Left lung (tissue), 10 donors: ENCODE results near the gene TTC33. TPM values are rescaled to one million over a fixed set of nuclear protein-coding genes. Genes with fewer than 3 reads are reported as not detected.

Experiments used
- ATAC-seq: fragments of 200-7000 bp; cut with Tn5 transposase; one replicate; pipeline ENCODE4 v1.9.1; 2020; ENCODE audit warnings: moderate library complexity
- DNase-seq, 4 donors: peaks; one replicate each; pipeline ENCODE4 v3.0.0-alpha.2; 2013 to 2020
- H3K27ac ChIP-seq, 2 donors: fragments of 200-600 bp; sonication (generic) in 1 of 2; one replicate each; pipeline versions ENCODE4 v1.5.0 to v1.8.0; 2020 to 2021
- H3K27me3 ChIP-seq, 2 donors: fragments of 200-600 bp; sonication (generic) in 1 of 2; one replicate each; pipeline versions ENCODE4 v1.5.0 to v1.8.0; 2020 to 2021
- H3K36me3 ChIP-seq, 2 donors: fragments of 200-600 bp; sonication (generic) in 1 of 2; one replicate each; pipeline versions ENCODE4 v1.5.0 to v1.8.0; 2020 to 2021
- H3K4me1 ChIP-seq, 2 donors: fragments of 200-600 bp; one replicate each; pipeline ENCODE4 v1.8.0; 2021
- H3K4me3 ChIP-seq, 2 donors: fragments of 200-600 bp; sonication (generic) in 1 of 2; one replicate each; pipeline versions ENCODE4 v1.5.0 to v1.8.0; 2020 to 2021; ENCODE audit warnings: mild to moderate bottlenecking in 1 of 2
- H3K9me3 ChIP-seq, 2 donors: fragments of 200-600 bp; sonication (generic) in 1 of 2; one replicate each; pipeline versions ENCODE4 v1.5.0 to v1.8.0; 2020 to 2021
- CTCF ChIP-seq, 2 donors: fragments of 200-600 bp; sonication (generic) in 1 of 2; IDR thresholded peaks; one replicate each; pipeline versions ENCODE4 v1.5.0 to v1.8.0; 2021; ENCODE audit warnings: antibody characterized with exemption in 2 of 2
- intact Hi-C, 2 donors: fragments of 100-400 bp; cut with DNase I; formaldehyde crosslinking; loops; one replicate each; pipeline versions ENCODE4 v1.11.2 to v1.14.2; 2022
- polyA plus RNA-seq, 6 donors: library from polyadenylated mRNA; unstranded; fragments of 120-200 nt; gene quantifications; one replicate each; pipeline ENCODE4 v1.2.1, GENCODE V29; 2013; ENCODE audit not compliant: insufficient read length in 6 of 6
- total RNA-seq, 2 donors: library from RNA; stranded (reverse); fragmentation: NEBNext Ultra II Directional; extraction: Animal tissue kit (Norgen Biotek cat#: 25700); gene quantifications; one replicate each; pipeline ENCODE4 v1.2.1, GENCODE V29; 2021
- donor health status: DM: no; HTN: yes; CAD: no.
- donor health status: DM: no; HTN: no; CAD: no.

TTC33 gene
- total and polyA plus RNA-seq, 8 donors: 11.1 to 41.0 (median 33.0) TPM

- H3K4me1 ChIP-seq: peaks cover 9 to 65% of the 10 kb centered on the region in 2 donors
- intact Hi-C loops: no loop called here
- ATAC-seq (no peak), DNase-seq (no peak)
- peak overlapping the region in 1 of 2 donors; percentile 77 for H3K27ac ChIP-seq
- H3K9me3 ChIP-seq: no peaks in the 10 kb centered on the region
- peaks cover 8 to 26% of the 10 kb centered on the region in 2 donors for H3K27me3 ChIP-seq
- H3K4me3 ChIP-seq: peak overlapping the region; percentile 61 to 78
- TF ChIP-seq CTCF (IDR thresholded peaks at IDR 0.05): no peak
- peaks cover 0 to 16% of the 10 kb centered on the region in 2 donors for H3K36me3 ChIP-seq
Observed at GRCh38 chr5:40683305-40683704, 72.5 kb downstream of the TTC33 start.

- peak overlapping the region; percentile 77 to 92 for H3K27ac ChIP-seq
- no peaks in the 10 kb centered on the region for H3K9me3 ChIP-seq
- no peak for TF ChIP-seq CTCF (IDR thresholded peaks at IDR 0.05)
- H3K4me1 ChIP-seq: peaks cover 13 to 65% of the 10 kb centered on the region in 2 donors
- intact Hi-C loops: no loop called here
- H3K27me3 ChIP-seq: peaks cover 8 to 28% of the 10 kb centered on the region in 2 donors
- DNase-seq (peak in 1 of 4 donors; percentile 31), ATAC-seq (no peak)
- peak overlapping the region; percentile 61 to 78 for H3K4me3 ChIP-seq
- H3K36me3 ChIP-seq: peaks cover 0 to 16% of the 10 kb centered on the region in 2 donors
Observed at GRCh38 chr5:40682154-40683017, 73.4 kb downstream of the TTC33 start.

- H3K9me3 ChIP-seq: no peaks in the 10 kb centered on the region
- H3K27ac ChIP-seq: peak overlapping the region; percentile 77 to 92
- H3K4me3 ChIP-seq: peak overlapping the region; percentile 61 to 78
- no peak for TF ChIP-seq CTCF (IDR thresholded peaks at IDR 0.05)
- DNase-seq (peak in 2 of 4 donors; percentile 67 to 92), ATAC-seq (no peak)
- intact Hi-C loops: no loop called here
- H3K4me1 ChIP-seq: peaks cover 13 to 65% of the 10 kb centered on the region in 2 donors
- peaks cover 8 to 33% of the 10 kb centered on the region in 2 donors for H3K27me3 ChIP-seq
- H3K36me3 ChIP-seq: peaks cover 0 to 16% of the 10 kb centered on the region in 2 donors
Observed at GRCh38 chr5:40681363-40682153, 74.2 kb downstream of the TTC33 start.

- no peaks in the 10 kb centered on the region for H3K9me3 ChIP-seq
- peak overlapping the region; percentile 77 to 92 for H3K27ac ChIP-seq
- TF ChIP-seq CTCF (IDR thresholded peaks at IDR 0.05): no peak
- H3K4me3 ChIP-seq: peak overlapping the region; percentile 61 to 78
- intact Hi-C loops: no loop called here
- H3K27me3 ChIP-seq: peaks cover 8 to 33% of the 10 kb centered on the region in 2 donors
- H3K36me3 ChIP-seq: peaks cover 0 to 10% of the 10 kb centered on the region in 2 donors
- peaks cover 13 to 65% of the 10 kb centered on the region in 2 donors for H3K4me1 ChIP-seq
- ATAC-seq (no peak), DNase-seq (peak in 1 of 4 donors; percentile 79)
Observed at GRCh38 chr5:40680741-40681362, 74.9 kb downstream of the TTC33 start.
